Breast epithelium (tissue), 4 donors: ENCODE data around the gene CDH13. TPM values are rescaled to one million over a fixed set of nuclear protein-coding genes. Genes with fewer than 3 reads are reported as not detected.

Experiments used
- DNase-seq, 2 donors: peaks; one replicate each; pipeline ENCODE4 v3.0.0-alpha.2; 2019; ENCODE audit warnings: low spot score in 2 of 2
- H3K27ac ChIP-seq, 2 donors: fragments of 200-600 bp; sonication (generic) in 1 of 2; one replicate each; pipeline ENCODE4 v1.5.1; 2016 to 2019; ENCODE audit warnings: mild to moderate bottlenecking in 1 of 2
- H3K27me3 ChIP-seq, 2 donors: fragments of 200-600 bp; sonication (generic) in 1 of 2; one replicate each; pipeline versions ENCODE4 v1.5.1 to v1.6.0; 2017 to 2019; ENCODE audit warnings: control low read depth in 1 of 2, mild to moderate bottlenecking in 1 of 2
- H3K36me3 ChIP-seq: fragments of 200-600 bp; one replicate; pipeline ENCODE4 v1.5.1; 2019
- H3K4me1 ChIP-seq, 2 donors: fragments of 200-600 bp; sonication (generic); one replicate each; pipeline ENCODE4 v1.5.1; 2016 to 2019; ENCODE audit warnings: control low read depth in 1 of 2
- H3K4me3 ChIP-seq, 3 donors: fragments of 200-600 bp; sonication (generic); 1 replicate in 2 of 3; 2 replicates in 1 of 3; pipeline ENCODE4 v1.5.1; 2016 to 2019; ENCODE audit warnings: mild to moderate bottlenecking in 3 of 3, moderate library complexity in 2 of 3
- H3K9me3 ChIP-seq, 2 donors: fragments of 200-600 bp; sonication (generic) in 1 of 2; one replicate each; pipeline ENCODE4 v1.5.1; 2016 to 2019; ENCODE audit warnings: control low read depth in 1 of 2
- CTCF ChIP-seq, 3 donors: fragments of 450-650 bp; IDR thresholded peaks; one replicate each; pipeline ENCODE4 v1.5.1; 2016 to 2017; ENCODE audit warnings: antibody characterized with exemption in 3 of 3, mild to moderate bottlenecking in 3 of 3, moderate library complexity in 3 of 3
- POLR2A ChIP-seq: fragments of 450-650 bp; IDR thresholded peaks from one replicate; pipeline ENCODE4 v1.6.1; 2016; ENCODE audit warnings: antibody characterized with exemption, mild to moderate bottlenecking, moderate library complexity
- POLR2AphosphoS5 ChIP-seq, 3 donors: sonication (generic); formaldehyde crosslinking; IDR thresholded peaks; one replicate each; pipeline ENCODE4 v1.6.1; 2017; ENCODE audit warnings: antibody characterized with exemption in 3 of 3
- intact Hi-C: fragments of 100-400 bp; cut with DNase I; formaldehyde crosslinking; loops from one replicate; pipeline ENCODE4 v1.15.1; 2023; ENCODE audit warnings: low total_unique reads
- total RNA-seq, 3 donors: library from RNA; depleted of rRNA; stranded (reverse); fragments of >200 nt; gene quantifications; one replicate each; pipeline ENCODE4 v1.1.0, GENCODE V29; 2016

The CDH13 gene
- total RNA-seq, 3 donors from 2014 or later = 6.0 to 13.1 (median 11.5) TPM

GRCh38 chr16:83029467-83029866 lies 402.7 kb downstream of the CDH13 start:
- H3K27ac ChIP-seq = no peak overlapping the region
- no peaks in the 10 kb centered on the region for H3K36me3 ChIP-seq
- H3K27me3 ChIP-seq = no peaks in the 10 kb centered on the region
- no peaks in the 10 kb centered on the region for H3K4me1 ChIP-seq
- H3K4me3 ChIP-seq = no peak overlapping the region
- no peak for DNase-seq
- H3K9me3 ChIP-seq = no peaks in the 10 kb centered on the region
- intact Hi-C loops = no loop called here
- TF ChIP-seq POLR2AphosphoS5 (IDR thresholded peaks at IDR 0.05) = no peak
- no peak for TF ChIP-seq POLR2A
- TF ChIP-seq CTCF (IDR thresholded peaks at IDR 0.05) = no peak

GRCh38 chr16:83031524-83031923 lies 404.8 kb downstream of the CDH13 start:
- DNase-seq = no peak
- H3K4me3 ChIP-seq = no peak overlapping the region
- intact Hi-C loops = no loop called here

DNA sequence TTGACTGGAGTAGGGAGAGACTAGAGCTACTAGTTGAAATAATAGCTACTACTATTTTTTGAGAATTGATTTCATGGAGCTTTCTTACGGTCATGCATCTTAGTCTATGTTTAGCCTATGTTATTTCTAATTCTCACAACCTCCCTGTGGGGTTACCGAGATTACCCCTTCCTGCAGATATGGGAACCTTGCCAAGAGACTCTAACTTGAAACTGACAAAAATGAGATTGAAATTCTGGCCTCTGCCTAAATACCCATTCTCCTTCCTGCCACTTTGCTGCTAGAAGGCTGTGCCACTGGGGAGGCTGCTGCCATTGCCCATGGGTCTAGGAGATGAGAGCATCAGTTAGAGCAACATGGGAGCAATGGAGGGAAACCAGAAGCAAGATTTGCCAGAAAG lies 410.3 kb downstream of the CDH13 start:
- no peak for DNase-seq
- no peaks in the 10 kb centered on the region for H3K4me1 ChIP-seq
- TF ChIP-seq POLR2AphosphoS5 (IDR thresholded peaks at IDR 0.05) (no peak), CTCF (IDR thresholded peaks at IDR 0.05) (no peak), POLR2A (no peak)
- H3K4me3 ChIP-seq = no peak overlapping the region
- H3K9me3 ChIP-seq = no peaks in the 10 kb centered on the region
- no peaks in the 10 kb centered on the region for H3K36me3 ChIP-seq
- no peaks in the 10 kb centered on the region for H3K27me3 ChIP-seq
- no peak overlapping the region for H3K27ac ChIP-seq
- intact Hi-C loops = no loop called here

More at GRCh38 chr16:83031524-83031923, 404.8 kb downstream of the CDH13 start:
- Histone ChIP-seq H3K9me3 (no peaks in the 10 kb centered on the region), H3K36me3 (no peaks in the 10 kb centered on the region), H3K27me3 (no peaks in the 10 kb centered on the region), H3K27ac (no peak overlapping the region), H3K4me1 (no peaks in the 10 kb centered on the region)
- no peak for TF ChIP-seq CTCF (IDR thresholded peaks at IDR 0.05)
- no peak for TF ChIP-seq POLR2A
- no peak for TF ChIP-seq POLR2AphosphoS5 (IDR thresholded peaks at IDR 0.05)

GRCh38 chr16:83037884-83038283 lies 411.1 kb downstream of the CDH13 start:
- H3K27ac ChIP-seq = no peak overlapping the region
- no peaks in the 10 kb centered on the region for H3K36me3 ChIP-seq
- intact Hi-C loops = no loop called here
- H3K4me1 ChIP-seq = no peaks in the 10 kb centered on the region
- no peaks in the 10 kb centered on the region for H3K27me3 ChIP-seq
- no peaks in the 10 kb centered on the region for H3K9me3 ChIP-seq
- DNase-seq = no peak
- no peak for TF ChIP-seq POLR2AphosphoS5 (IDR thresholded peaks at IDR 0.05)
- H3K4me3 ChIP-seq = no peak overlapping the region

GRCh38 chr16:83040174-83040573 lies 413.4 kb downstream of the CDH13 start:
- no peak for TF ChIP-seq POLR2AphosphoS5 (IDR thresholded peaks at IDR 0.05)
- TF ChIP-seq POLR2A = no peak
- no peak for TF ChIP-seq CTCF (IDR thresholded peaks at IDR 0.05)
- Histone ChIP-seq H3K27ac (no peak overlapping the region), H3K4me1 (no peaks in the 10 kb centered on the region), H3K4me3 (no peak overlapping the region), H3K9me3 (no peaks in the 10 kb centered on the region), H3K36me3 (no peaks in the 10 kb centered on the region), H3K27me3 (no peaks in the 10 kb centered on the region)
- DNase-seq = no peak
- intact Hi-C loops = no loop called here

DNA sequence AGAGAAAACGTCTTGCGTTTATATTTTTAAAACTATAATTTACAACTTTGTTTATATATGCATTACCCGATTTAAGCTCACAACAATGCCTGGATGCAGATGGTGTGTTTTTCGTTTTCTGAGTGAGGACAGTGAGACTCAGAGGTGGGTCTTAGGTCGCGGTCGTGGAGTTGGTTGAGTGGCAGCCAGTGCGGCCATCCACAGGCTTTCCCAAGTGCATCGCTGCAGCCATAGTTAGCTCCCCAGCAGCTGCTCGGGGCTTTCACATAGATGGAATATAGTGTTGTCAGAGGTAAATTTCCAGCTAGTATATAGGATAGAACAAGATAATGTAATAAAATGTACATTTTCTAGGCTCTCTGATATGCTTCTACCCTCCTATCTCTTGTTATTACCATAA lies 417.8 kb downstream of the CDH13 start:
- Histone ChIP-seq H3K4me3 (no peak overlapping the region), H3K27me3 (no peaks in the 10 kb centered on the region), H3K4me1 (no peaks in the 10 kb centered on the region), H3K36me3 (no peaks in the 10 kb centered on the region), H3K27ac (no peak overlapping the region), H3K9me3 (no peaks in the 10 kb centered on the region)
- DNase-seq = no peak
- intact Hi-C loops = no loop called here
- TF ChIP-seq POLR2AphosphoS5 (IDR thresholded peaks at IDR 0.05) (no peak), CTCF (IDR thresholded peaks at IDR 0.05) (no peak)
